VCaP (cell line): ENCODE data around the gene AOAH.

ENCODE experiments used
- H3K27ac ChIP-seq: fragments of 450-650 bp; 2 replicates; pipeline ENCODE4 v1.5.1; 2017
- TF ChIP-seq, protein P1 (sequence below): fragments of 450-650 bp; conservative IDR thresholded peaks from 2 replicates; pipeline ENCODE4 v1.5.1; 2017; ENCODE audit warnings: mild to moderate bottlenecking, moderate library complexity

Gene AOAH

DNA sequence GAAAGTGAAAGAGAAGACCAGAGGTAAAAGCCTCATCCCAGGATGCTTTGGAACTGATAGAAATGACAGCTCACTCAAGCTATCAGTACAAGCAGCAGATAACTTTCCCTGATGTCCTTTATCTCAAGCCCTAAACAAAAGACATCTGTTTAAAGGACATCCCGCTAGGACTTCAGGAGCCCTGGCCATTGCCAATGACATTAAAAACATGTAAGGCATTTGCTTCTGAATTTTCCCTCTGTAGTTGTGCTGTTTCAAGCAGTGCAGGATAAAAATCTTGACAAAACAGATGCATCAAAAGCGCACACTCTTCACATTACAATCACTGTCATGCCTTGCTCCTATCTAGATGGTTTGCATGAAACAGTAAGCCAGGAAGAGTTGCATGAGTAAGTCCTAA lies 159.8 kb downstream of the AOAH start:
- TF ChIP-seq, protein P1, sequence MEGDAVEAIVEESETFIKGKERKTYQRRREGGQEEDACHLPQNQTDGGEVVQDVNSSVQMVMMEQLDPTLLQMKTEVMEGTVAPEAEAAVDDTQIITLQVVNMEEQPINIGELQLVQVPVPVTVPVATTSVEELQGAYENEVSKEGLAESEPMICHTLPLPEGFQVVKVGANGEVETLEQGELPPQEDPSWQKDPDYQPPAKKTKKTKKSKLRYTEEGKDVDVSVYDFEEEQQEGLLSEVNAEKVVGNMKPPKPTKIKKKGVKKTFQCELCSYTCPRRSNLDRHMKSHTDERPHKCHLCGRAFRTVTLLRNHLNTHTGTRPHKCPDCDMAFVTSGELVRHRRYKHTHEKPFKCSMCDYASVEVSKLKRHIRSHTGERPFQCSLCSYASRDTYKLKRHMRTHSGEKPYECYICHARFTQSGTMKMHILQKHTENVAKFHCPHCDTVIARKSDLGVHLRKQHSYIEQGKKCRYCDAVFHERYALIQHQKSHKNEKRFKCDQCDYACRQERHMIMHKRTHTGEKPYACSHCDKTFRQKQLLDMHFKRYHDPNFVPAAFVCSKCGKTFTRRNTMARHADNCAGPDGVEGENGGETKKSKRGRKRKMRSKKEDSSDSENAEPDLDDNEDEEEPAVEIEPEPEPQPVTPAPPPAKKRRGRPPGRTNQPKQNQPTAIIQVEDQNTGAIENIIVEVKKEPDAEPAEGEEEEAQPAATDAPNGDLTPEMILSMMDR, result no peak
- no peak overlapping the region for H3K27ac ChIP-seq

DNA sequence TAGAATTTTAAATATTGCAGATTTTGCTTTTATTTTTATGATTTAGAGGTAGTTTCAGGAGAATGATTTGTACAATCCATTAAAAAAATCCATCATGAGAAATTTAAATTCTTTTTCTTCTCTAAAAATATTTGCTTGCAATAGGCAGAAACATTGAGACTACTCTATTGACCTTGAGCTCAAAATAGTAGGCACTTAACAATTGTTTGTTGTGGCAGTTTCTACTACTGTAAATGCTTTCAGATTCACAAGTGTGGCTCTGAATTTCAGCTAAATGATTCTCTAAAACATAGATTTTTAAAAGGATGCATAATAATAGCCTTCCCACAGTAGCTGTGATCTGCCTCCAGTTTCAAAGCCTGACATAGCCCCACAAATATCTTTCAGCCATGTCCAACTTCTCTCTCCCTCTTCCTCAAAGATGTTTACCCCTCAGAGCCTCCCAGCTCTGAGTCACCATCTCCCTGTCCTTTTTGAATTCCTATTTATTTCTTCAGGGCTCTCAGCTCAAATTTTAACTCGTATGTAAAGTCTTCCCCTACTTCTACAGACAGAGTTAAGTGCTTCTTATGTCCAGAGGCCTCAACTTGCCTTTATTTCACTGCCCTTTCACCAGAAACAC lies 160.5 kb downstream of the AOAH start:
- TF ChIP-seq, protein P1, result no peak
- no peak overlapping the region for H3K27ac ChIP-seq

DNA sequence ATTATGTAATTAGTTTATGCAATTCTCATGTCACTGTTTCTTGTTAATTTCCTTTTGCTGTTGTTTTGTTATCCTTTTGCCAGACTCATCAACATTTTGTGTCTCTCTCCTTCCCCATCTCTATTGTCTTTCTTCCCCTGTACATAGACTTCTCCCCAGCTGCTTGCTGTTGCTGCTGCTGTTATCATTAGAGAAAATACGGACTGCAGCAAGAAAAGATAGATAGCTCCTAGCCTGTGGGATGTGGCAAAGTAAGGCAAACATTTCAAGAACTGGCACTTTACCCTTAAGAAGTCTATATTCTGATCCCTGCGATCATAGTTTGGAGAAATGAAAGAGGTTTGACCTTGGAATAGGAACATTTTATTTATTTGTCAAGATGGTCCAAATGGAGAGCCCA lies 162.2 kb downstream of the AOAH start:
- TF ChIP-seq, protein P1, result no peak

DNA sequence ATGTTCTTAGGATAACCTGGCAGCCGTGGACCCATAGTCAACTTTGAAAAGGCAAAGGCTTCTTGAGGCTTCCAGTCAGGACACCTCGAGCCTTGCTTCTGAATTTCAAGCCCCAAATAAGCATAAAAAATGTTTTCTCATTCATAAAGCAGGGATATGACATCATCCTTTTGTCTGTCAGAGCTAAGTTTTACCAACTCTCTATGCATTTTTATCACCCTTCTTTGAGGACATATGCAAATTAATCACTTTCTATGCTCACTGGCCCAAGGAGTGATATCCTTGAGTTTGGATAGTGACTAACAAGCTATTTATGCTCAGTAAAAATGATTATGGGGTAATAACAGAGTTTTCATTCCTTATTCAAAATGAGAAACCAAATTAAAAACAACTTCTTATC lies 175.3 kb downstream of the AOAH start:
- TF ChIP-seq, protein P1, result no peak
- no peak overlapping the region for H3K27ac ChIP-seq

More for the DNA sequence above, 162.2 kb downstream of the AOAH start:
- no peak overlapping the region for H3K27ac ChIP-seq

DNA sequence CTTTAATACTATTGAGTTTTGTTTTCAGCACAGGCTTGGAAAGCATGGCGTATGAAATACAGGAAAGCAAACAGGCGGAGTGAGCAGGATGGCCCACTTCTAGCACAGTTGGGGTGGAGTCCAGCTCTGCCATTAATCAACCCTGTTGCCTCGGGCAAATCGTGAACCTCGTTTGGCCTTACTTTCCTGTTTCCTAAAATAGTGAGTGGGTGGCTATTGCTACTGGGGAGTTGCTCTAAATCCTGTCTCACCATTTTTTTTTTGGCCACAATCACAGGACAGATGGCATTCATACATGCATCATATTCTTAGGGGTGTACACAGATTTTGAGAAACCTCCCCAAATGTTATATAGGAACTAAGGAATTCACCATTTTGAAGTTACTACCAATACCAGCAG lies 176.9 kb downstream of the AOAH start:
- TF ChIP-seq, protein P1, result no peak
- no peak overlapping the region for H3K27ac ChIP-seq

DNA sequence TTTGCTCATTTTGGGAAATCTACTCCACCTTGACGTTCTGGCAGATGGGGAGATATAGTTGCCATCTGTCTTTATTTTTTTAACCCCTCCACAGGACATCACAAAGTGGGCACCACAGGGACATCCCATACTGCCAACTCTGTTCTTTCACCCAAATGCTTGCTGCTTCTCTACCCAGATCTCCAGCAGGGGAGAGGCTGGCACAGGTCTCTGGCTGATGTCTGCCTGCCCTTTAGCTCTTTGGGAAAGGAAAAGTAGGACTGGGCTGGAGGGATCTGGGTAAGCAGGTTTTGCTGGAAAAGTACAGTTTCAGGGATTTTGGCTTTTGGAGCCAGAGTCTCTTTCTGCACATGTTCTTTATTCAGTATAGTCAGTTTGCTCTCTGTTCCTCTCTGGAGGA lies 178.0 kb downstream of the AOAH start:
- no peak overlapping the region for H3K27ac ChIP-seq
- TF ChIP-seq, protein P1, result no peak

DNA sequence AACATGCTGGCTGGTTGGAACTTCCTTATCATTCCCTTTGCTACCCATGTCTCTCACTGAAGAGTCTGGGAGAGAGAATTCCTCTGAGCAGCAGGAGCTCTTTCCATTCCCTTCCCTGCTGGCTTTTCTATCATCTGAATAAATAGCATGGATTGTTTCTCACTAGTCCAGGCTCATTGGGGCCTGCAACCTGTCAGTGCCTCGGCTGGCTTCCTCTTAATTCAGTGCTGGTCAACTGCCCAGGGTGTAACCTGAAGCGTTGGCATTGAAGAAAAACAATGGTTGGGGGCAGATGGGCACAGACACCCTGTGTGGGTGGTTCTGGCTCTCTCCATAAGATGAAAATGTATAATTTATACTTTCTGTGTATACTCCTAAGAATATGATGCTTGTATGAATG lies 179.0 kb downstream of the AOAH start:
- H3K27ac ChIP-seq, result no peak overlapping the region
- TF ChIP-seq, protein P1, result no peak

DNA sequence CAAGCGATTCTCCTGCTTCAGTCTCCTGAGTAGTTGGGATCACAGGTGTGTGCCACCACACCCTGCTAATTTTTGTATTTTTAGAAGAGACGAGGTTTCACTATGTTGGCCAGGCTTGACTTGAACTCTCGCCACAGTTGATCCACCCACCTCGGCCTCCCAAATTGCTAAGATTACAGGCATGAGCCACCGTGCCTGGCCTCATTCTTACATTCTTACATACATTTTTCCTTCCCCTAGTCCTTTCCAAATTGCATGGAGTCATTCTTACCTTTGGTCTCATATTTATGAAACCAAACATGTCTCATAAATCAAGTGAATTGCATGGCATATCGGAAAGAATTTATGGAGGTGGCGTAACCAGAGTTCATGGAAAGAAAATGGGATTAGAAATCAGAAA lies 186.2 kb downstream of the AOAH start:
- TF ChIP-seq, protein P1, result no peak
- no peak overlapping the region for H3K27ac ChIP-seq
